Esophagus muscularis mucosa (tissue), 4 donors: ENCODE results near the gene SPSB2.

ENCODE experiments used
- EP300 ChIP-seq: sonication (generic); formaldehyde crosslinking; IDR thresholded peaks from one replicate; pipeline ENCODE4 v1.6.1; 2017; ENCODE audit warnings: antibody characterized with exemption
- POLR2A ChIP-seq: fragments of 450-650 bp; IDR thresholded peaks from one replicate; pipeline ENCODE4 v1.6.1; 2017; ENCODE audit warnings: antibody characterized with exemption, moderate library complexity, mild to moderate bottlenecking, low read depth
- POLR2AphosphoS5 ChIP-seq, 2 donors: sonication (generic); formaldehyde crosslinking; IDR thresholded peaks; one replicate each; pipeline ENCODE4 v1.6.1; 2017; ENCODE audit warnings: antibody characterized with exemption in 2 of 2
- TF ChIP-seq, protein P1 (sequence below), 3 experiments: fragments of 200-600 bp in 2 of 3; fragments of 450-650 bp in 1 of 3; sonication (generic) in 2 of 3; IDR thresholded peaks; one replicate each; pipeline ENCODE4 v1.5.1; 2017 to 2019; ENCODE audit warnings: antibody characterized with exemption in 3 of 3, mild to moderate bottlenecking in 2 of 3, moderate library complexity in 1 of 3

DNA sequence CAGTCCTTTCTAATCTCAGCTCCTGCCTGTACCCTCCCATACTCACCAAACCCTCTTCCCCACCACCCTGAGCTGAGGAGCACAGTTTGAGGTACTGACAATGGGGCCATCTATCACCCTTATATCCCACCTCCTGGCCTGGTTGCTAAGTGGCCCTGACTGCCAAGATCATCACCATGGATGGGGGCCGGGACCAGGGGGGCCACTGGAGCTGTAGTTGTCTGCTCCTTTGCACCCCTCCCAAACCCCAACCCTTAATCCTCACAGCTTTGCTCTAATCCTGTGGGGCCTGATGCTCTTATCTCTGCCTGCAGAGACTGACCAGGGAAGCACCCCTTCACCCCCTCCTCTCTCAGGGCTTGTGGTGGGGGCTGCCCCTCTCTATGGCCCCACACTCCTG lies 32.8 kb downstream of the SPSB2 start:
- TF ChIP-seq POLR2AphosphoS5 (IDR thresholded peaks at IDR 0.05), result no peak
- TF ChIP-seq, protein P1, sequence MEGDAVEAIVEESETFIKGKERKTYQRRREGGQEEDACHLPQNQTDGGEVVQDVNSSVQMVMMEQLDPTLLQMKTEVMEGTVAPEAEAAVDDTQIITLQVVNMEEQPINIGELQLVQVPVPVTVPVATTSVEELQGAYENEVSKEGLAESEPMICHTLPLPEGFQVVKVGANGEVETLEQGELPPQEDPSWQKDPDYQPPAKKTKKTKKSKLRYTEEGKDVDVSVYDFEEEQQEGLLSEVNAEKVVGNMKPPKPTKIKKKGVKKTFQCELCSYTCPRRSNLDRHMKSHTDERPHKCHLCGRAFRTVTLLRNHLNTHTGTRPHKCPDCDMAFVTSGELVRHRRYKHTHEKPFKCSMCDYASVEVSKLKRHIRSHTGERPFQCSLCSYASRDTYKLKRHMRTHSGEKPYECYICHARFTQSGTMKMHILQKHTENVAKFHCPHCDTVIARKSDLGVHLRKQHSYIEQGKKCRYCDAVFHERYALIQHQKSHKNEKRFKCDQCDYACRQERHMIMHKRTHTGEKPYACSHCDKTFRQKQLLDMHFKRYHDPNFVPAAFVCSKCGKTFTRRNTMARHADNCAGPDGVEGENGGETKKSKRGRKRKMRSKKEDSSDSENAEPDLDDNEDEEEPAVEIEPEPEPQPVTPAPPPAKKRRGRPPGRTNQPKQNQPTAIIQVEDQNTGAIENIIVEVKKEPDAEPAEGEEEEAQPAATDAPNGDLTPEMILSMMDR (IDR thresholded peaks at IDR 0.05), result no peak
- no peak for TF ChIP-seq POLR2A
- TF ChIP-seq EP300, result no peak
